Mesothelial cell of epicardium (in vitro differentiated cells): ENCODE measurements around the gene FABP7. TPM values are rescaled to one million over a fixed set of nuclear protein-coding genes. Genes with fewer than 3 reads are reported as not detected.

Experiments used
- DNase-seq, 2 experiments: peaks; one replicate each; pipeline ENCODE4 v3.0.0; 2021; ENCODE audit warnings: low spot score in 2 of 2; ENCODE audit not compliant: unreplicated experiment in 2 of 2
- H3K27ac Mint-ChIP-seq: 2 replicates; pipeline ENCODE4 v1.8.0; 2021; ENCODE audit warnings: mixed read lengths
- H3K27me3 Mint-ChIP-seq: 2 replicates; pipeline ENCODE4 v1.8.0; 2021; ENCODE audit warnings: low read depth, mixed read lengths
- H3K36me3 Mint-ChIP-seq: 2 replicates; pipeline ENCODE4 v1.8.0; 2021; ENCODE audit warnings: mixed read lengths
- H3K4me1 Mint-ChIP-seq: 2 replicates; pipeline ENCODE4 v1.8.0; 2021; ENCODE audit warnings: mixed read lengths
- H3K4me3 Mint-ChIP-seq: 2 replicates; pipeline ENCODE4 v1.8.0; 2021; ENCODE audit warnings: mild to moderate bottlenecking, moderate library complexity, mixed read lengths
- H3K9me3 Mint-ChIP-seq: 2 replicates; pipeline ENCODE4 v1.8.0; 2021; ENCODE audit warnings: mixed read lengths
- total RNA-seq: library from RNA; stranded (reverse); gene quantifications from 3 replicates; pipeline ENCODE4 v1.2.1, GENCODE V29; 2021
- TF ChIP-seq, protein P1 (sequence below): fragments of 200-600 bp; sonication (generic); IDR thresholded peaks from one replicate; pipeline ENCODE4 v1.5.0; 2021; ENCODE audit warnings: antibody characterized with exemption; ENCODE audit not compliant: unreplicated experiment

Gene FABP7
- total RNA-seq, 1 donor from 2014 or later, result 4.0 TPM

DNA sequence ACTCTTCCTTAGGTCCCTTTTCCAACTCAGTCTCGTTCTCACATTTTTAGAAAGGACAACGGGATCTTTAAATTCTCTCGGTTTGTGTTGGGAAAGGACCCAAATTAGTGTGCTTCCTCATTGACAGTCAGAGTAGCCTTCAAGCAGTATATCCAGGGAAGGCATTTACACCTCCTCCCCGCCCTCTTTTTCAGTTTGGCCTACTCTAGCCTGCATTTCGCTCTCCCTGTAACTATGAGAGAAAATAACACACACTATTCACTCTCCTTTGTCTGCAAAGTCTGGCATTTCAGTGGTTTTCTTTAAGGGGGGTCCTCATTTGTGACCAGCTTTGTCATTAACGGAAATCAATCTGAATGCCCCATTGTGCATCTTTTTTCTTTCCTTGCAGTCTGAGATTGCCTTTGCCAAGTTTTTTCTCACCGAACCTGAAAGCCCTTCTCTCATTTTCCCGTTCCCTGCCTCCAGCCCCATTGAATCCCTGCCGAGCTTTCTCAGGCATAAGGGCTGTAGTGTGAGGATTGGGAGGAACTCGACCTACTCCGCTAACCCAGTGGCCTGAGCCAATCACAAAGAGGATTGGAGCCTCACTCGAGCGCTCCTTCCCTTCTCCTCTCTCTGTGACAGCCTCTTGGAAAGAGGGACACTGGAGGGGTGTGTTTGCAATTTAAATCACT lies 393 bp upstream of the FABP7 start:
- Mint-ChIP-seq H3K27ac (no peak overlapping the region), H3K9me3 (peaks cover 10% of the 10 kb centered on the region), H3K4me1 (peaks cover 18% of the 10 kb centered on the region), H3K27me3 (no peaks in the 10 kb centered on the region), H3K36me3 (no peaks in the 10 kb centered on the region), H3K4me3 (no peak overlapping the region)
- no peak for DNase-seq
- TF ChIP-seq, protein P1, sequence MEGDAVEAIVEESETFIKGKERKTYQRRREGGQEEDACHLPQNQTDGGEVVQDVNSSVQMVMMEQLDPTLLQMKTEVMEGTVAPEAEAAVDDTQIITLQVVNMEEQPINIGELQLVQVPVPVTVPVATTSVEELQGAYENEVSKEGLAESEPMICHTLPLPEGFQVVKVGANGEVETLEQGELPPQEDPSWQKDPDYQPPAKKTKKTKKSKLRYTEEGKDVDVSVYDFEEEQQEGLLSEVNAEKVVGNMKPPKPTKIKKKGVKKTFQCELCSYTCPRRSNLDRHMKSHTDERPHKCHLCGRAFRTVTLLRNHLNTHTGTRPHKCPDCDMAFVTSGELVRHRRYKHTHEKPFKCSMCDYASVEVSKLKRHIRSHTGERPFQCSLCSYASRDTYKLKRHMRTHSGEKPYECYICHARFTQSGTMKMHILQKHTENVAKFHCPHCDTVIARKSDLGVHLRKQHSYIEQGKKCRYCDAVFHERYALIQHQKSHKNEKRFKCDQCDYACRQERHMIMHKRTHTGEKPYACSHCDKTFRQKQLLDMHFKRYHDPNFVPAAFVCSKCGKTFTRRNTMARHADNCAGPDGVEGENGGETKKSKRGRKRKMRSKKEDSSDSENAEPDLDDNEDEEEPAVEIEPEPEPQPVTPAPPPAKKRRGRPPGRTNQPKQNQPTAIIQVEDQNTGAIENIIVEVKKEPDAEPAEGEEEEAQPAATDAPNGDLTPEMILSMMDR, result no peak

DNA sequence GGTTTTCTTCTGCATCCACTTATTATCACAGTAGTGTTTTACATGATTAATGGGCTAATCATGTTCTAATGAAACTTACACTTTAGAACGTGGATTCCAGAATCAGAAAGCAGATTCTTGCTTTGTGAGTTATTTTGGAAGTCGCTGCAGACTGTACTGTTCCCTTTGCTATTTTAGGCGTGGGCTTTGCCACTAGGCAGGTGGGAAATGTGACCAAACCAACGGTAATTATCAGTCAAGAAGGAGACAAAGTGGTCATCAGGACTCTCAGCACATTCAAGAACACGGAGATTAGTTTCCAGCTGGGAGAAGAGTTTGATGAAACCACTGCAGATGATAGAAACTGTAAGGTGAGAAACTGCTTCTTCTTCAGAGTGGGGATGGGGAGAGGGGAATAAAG lies 598 bp downstream of the FABP7 start:
- Mint-ChIP-seq H3K36me3 (no peaks in the 10 kb centered on the region), H3K9me3 (peaks cover 10% of the 10 kb centered on the region), H3K27me3 (no peaks in the 10 kb centered on the region), H3K4me1 (peaks cover 18% of the 10 kb centered on the region), H3K4me3 (no peak overlapping the region), H3K27ac (no peak overlapping the region)
- TF ChIP-seq, protein P1, result no peak
- no peak for DNase-seq

DNA sequence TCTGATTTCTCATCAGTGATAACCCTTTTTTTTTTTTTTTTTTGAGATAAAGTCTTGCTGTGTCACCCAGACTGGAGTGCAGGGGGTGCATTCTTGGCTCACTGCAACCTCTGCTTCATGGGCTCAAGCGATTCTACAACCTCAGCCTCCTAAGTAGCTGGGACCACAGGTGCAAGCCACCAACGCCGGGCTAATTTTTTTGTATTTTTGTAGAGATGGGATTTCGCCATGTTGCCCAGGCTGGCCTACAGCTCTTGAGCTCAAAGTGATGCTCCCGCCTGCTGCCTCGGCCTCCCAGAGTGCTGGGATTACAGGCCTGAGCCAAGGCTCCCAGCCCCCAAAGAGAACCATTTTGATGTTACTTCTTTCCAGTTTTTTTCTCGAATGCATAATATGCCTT lies 2.2 kb downstream of the FABP7 start:
- TF ChIP-seq, protein P1, result no peak
- no peak for DNase-seq
- Mint-ChIP-seq H3K27me3 (no peaks in the 10 kb centered on the region), H3K27ac (no peak overlapping the region), H3K4me1 (peaks cover 29% of the 10 kb centered on the region), H3K36me3 (no peaks in the 10 kb centered on the region), H3K9me3 (no peaks in the 10 kb centered on the region), H3K4me3 (no peak overlapping the region)

DNA sequence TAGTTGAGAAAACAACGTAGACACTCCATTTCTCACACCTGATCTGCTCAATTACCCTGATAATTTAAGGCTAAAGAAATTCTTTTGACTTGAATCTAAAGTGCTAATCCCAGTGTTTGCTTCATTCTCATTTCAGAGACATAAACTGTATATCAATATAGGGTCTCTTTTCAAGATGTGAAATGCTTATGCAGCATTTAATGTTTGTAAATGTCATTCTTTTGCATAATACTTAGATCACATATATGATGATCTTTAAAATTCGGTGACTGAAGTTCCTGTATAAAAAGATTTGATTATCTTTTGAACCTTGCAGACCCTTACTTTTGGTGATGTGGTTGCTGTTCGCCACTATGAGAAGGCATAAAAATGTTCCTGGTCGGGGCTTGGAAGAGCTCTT lies 3.9 kb downstream of the FABP7 start:
- DNase-seq, result no peak
- no peak overlapping the region for H3K4me3 Mint-ChIP-seq
- no peaks in the 10 kb centered on the region for H3K27me3 Mint-ChIP-seq
- no peaks in the 10 kb centered on the region for H3K9me3 Mint-ChIP-seq
- TF ChIP-seq, protein P1, result no peak
- no peaks in the 10 kb centered on the region for H3K36me3 Mint-ChIP-seq
- peaks cover 46% of the 10 kb centered on the region for H3K4me1 Mint-ChIP-seq
- no peak overlapping the region for H3K27ac Mint-ChIP-seq

DNA sequence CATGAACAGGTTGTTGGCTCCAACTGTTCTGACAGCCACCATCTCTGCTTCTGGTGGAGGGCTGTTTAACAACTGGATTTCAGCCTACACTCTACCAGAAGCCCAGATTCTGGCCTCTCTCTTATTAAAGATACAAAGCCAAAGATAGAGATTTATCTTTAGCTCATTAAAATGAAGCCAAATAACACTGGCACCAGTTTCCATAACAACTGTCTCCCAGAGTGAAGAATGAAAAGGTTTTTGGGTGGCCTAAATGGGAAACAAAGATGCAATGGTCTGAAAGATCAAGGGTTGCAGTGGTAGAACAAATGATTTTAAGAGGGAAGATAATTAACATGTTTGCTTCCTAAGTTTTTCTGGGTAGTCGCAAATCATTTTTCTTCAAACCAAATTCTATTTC lies 6.4 kb downstream of the FABP7 start:
- Mint-ChIP-seq H3K4me3 (no peak overlapping the region), H3K9me3 (no peaks in the 10 kb centered on the region), H3K27ac (peak overlapping the region; percentile 97), H3K4me1 (peaks cover 46% of the 10 kb centered on the region), H3K36me3 (no peaks in the 10 kb centered on the region), H3K27me3 (no peaks in the 10 kb centered on the region)
- DNase-seq, result no peak
- TF ChIP-seq, protein P1, result no peak
